ENCODE results near the gene CGB1. TPM values are rescaled to one million over a fixed set of nuclear protein-coding genes. Genes with fewer than 3 reads are reported as not detected.

The CGB1 gene
- total and polyA plus RNA-seq, 9 of the 15 experiments (the other 6 are each of a cell fraction or from before 2014, with no cell fraction given), result not detected

DNA sequence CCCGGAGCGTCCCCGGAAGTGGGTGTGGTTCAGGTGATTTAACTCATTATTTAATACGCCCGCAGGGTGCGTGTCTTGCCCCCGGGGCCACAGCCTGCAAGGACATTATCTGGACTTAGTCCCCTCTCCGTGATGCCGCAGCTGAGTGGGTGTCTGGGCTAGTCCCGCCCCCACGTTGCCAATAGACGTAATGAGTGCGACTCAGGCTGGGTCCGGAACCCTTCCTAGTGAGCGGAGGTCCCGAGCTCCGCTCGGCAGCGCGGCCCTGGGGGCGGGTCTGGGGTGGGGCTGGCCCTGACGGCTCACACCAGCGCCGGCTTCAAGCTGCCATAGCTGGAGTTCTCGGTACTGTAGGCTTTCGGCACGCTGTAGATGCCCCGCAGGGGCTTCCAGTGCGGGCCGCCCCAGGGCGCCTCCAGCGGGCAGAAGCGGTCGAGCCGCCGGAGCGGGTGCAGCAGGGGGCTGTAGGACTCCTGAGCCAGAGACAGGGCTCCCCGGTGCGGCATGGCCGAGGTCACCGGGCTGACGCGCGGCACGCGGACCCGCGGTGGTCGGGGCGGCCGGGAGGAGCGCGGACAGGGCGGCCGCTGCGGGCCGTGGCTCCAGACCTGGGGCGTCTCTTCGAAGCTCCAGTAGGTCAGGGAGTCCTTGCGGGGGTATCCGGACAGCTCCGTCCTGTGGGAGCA is 18.9 kb downstream of the CGB1 start (continued):
- TF ChIP-seq, protein P1, sequence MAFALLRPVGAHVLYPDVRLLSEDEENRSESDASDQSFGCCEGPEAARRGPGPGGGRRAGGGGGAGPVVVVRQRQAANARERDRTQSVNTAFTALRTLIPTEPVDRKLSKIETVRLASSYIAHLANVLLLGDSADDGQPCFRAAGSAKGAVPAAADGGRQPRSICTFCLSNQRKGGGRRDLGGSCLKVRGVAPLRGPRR (CRISPR knock-in tag; IDR thresholded peaks at IDR 0.05), result no peak
- TF ChIP-seq, protein P2, sequence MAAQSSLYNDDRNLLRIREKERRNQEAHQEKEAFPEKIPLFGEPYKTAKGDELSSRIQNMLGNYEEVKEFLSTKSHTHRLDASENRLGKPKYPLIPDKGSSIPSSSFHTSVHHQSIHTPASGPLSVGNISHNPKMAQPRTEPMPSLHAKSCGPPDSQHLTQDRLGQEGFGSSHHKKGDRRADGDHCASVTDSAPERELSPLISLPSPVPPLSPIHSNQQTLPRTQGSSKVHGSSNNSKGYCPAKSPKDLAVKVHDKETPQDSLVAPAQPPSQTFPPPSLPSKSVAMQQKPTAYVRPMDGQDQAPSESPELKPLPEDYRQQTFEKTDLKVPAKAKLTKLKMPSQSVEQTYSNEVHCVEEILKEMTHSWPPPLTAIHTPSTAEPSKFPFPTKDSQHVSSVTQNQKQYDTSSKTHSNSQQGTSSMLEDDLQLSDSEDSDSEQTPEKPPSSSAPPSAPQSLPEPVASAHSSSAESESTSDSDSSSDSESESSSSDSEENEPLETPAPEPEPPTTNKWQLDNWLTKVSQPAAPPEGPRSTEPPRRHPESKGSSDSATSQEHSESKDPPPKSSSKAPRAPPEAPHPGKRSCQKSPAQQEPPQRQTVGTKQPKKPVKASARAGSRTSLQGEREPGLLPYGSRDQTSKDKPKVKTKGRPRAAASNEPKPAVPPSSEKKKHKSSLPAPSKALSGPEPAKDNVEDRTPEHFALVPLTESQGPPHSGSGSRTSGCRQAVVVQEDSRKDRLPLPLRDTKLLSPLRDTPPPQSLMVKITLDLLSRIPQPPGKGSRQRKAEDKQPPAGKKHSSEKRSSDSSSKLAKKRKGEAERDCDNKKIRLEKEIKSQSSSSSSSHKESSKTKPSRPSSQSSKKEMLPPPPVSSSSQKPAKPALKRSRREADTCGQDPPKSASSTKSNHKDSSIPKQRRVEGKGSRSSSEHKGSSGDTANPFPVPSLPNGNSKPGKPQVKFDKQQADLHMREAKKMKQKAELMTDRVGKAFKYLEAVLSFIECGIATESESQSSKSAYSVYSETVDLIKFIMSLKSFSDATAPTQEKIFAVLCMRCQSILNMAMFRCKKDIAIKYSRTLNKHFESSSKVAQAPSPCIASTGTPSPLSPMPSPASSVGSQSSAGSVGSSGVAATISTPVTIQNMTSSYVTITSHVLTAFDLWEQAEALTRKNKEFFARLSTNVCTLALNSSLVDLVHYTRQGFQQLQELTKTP (IDR thresholded peaks at IDR 0.05; ENCODE audit: low read depth in 1 of 2, partially characterized antibody in 2 of 2), result no peak
- TF ChIP-seq BCL6 (CRISPR knock-in tag; IDR thresholded peaks at IDR 0.05) (no peak), MBD2 (IDR thresholded peaks at IDR 0.05; ENCODE audit: borderline replicate concordance, low read depth) (no peak), NELFE (IDR thresholded peaks at IDR 0.05; ENCODE audit: insufficient read depth, insufficient read length) (no peak), CREM (IDR thresholded peaks at IDR 0.05; ENCODE audit: low read depth) (peak; percentile 93), ARNT (IDR thresholded peaks at IDR 0.05) (no peak), ZNF274 (IDR thresholded peaks at IDR 0.05; ENCODE audit: borderline replicate concordance, low read depth, low read length) (no peak)
- TF ChIP-seq, protein P3, sequence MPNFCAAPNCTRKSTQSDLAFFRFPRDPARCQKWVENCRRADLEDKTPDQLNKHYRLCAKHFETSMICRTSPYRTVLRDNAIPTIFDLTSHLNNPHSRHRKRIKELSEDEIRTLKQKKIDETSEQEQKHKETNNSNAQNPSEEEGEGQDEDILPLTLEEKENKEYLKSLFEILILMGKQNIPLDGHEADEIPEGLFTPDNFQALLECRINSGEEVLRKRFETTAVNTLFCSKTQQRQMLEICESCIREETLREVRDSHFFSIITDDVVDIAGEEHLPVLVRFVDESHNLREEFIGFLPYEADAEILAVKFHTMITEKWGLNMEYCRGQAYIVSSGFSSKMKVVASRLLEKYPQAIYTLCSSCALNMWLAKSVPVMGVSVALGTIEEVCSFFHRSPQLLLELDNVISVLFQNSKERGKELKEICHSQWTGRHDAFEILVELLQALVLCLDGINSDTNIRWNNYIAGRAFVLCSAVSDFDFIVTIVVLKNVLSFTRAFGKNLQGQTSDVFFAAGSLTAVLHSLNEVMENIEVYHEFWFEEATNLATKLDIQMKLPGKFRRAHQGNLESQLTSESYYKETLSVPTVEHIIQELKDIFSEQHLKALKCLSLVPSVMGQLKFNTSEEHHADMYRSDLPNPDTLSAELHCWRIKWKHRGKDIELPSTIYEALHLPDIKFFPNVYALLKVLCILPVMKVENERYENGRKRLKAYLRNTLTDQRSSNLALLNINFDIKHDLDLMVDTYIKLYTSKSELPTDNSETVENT (CRISPR knock-in tag; IDR thresholded peaks at IDR 0.05), result peak; percentile 35; the same call in 1 of the 2 replicates
- TF ChIP-seq, protein P4, sequence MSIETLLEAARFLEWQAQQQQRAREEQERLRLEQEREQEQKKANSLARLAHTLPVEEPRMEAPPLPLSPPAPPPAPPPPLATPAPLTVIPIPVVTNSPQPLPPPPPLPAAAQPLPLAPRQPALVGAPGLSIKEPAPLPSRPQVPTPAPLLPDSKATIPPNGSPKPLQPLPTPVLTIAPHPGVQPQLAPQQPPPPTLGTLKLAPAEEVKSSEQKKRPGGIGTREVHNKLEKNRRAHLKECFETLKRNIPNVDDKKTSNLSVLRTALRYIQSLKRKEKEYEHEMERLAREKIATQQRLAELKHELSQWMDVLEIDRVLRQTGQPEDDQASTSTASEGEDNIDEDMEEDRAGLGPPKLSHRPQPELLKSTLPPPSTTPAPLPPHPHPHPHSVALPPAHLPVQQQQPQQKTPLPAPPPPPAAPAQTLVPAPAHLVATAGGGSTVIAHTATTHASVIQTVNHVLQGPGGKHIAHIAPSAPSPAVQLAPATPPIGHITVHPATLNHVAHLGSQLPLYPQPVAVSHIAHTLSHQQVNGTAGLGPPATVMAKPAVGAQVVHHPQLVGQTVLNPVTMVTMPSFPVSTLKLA (conservative IDR thresholded peaks at IDR 0.05), result peak; percentile 20 to 40; a peak in 1 of 4 replicates

Measured in K562 (cell line).